Heart left ventricle (tissue), 13 donors: ENCODE data around the gene FASTK.

Experiments used
- POLR2A ChIP-seq, 2 donors: fragments of 450-650 bp; IDR thresholded peaks; one replicate each; pipeline ENCODE4 v1.6.1; 2017; ENCODE audit warnings: antibody characterized with exemption in 2 of 2, mild to moderate bottlenecking in 2 of 2, moderate library complexity in 2 of 2
- TF ChIP-seq, protein P1 (sequence below), 12 donors: fragments of 200-600 bp; sonication (generic) in 4 of 12; IDR thresholded peaks; one replicate each; pipeline versions ENCODE4 v1.5.0 to v1.8.0; 2018 to 2022; ENCODE audit warnings: antibody characterized with exemption in 12 of 12, mild to moderate bottlenecking in 5 of 12
- donor health status: ischemic (EF 13 %, LVEDD 7.1; RV severe dilation, severe dysfunction).
- donor health status: DM: no; HTN: yes; CAD: no.
- donor health status: DM: no; HTN: no; CAD: no.
- donor health status: ischemic (EF 25% LVEDD 6.9; RV normal size, moderate dysfunction).
- donor health status: ischemic (EF 25% LVEDD 5.7; RV mildly dilated, moderate dysfunction).
- donor health status: ischemic (EF 35%, LVEDD 5.7; RV mildly dilated, moderate dysfunction).
- donor health status: nonischemic (EF 11% LVEDD 7.7; RV severe dilation, severe dysfunction).
- donor health status: DM: yes; HTN: yes; CAD: no.
- donor health status: PGD.
- donor health status: ischemic (EF 29% LVEDD 5.4; RV normal size, mild dysfunction).
- donor health status: nonischemic (EF 23%, LVEDD 6.1; RV moderate dilation, normal function).

DNA sequence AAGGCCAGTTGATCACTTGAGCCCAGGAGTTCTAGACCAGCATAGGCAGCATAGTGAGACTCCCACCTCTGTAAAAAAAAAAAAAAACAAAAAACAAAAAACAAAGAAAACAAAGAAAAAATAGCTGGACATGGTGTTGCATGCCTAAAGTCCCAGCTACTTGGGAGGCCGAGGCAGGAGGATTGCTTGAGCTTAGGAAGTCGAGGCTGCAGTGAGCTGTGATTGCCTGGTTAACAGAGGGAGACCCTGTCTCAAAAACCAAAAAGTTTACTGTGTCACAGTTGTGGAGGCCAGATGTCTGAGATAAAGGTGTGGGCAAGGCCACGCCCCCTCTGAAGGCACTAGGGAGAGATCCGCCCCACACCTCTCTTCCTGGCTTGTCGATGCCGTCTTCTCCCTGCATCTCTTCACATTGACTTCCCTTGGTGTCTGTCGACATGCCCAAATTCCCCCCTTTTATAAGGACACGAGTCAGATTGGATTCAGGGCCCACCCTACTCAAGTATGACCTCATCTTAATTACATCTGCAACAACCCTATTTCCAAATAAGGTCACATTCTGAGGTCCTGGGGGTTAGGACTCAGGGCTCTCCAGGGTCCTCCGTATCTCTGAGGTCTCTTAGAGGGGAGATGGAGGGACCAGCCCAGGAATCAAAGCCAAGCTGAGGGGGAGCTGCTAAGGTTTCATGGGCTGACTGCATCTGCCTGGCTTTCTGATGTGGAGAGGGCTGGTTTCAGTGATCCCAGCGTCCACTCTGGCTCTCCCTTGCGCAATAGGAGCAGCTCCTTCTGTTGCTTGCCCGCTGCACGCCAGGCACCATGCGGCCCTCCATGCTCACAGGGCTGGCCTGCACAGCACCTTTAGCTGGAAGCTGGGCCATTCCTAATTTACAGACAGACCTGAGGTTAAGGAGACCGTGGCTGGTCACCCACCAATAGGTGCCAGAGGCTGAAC, 28.8 kb upstream of the FASTK start:
- TF ChIP-seq, protein P1, sequence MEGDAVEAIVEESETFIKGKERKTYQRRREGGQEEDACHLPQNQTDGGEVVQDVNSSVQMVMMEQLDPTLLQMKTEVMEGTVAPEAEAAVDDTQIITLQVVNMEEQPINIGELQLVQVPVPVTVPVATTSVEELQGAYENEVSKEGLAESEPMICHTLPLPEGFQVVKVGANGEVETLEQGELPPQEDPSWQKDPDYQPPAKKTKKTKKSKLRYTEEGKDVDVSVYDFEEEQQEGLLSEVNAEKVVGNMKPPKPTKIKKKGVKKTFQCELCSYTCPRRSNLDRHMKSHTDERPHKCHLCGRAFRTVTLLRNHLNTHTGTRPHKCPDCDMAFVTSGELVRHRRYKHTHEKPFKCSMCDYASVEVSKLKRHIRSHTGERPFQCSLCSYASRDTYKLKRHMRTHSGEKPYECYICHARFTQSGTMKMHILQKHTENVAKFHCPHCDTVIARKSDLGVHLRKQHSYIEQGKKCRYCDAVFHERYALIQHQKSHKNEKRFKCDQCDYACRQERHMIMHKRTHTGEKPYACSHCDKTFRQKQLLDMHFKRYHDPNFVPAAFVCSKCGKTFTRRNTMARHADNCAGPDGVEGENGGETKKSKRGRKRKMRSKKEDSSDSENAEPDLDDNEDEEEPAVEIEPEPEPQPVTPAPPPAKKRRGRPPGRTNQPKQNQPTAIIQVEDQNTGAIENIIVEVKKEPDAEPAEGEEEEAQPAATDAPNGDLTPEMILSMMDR (IDR thresholded peaks at IDR 0.05): no peak
- TF ChIP-seq POLR2A (IDR thresholded peaks at IDR 0.05): no peak
